Activated T-helper 9 cell treated with anti-CD3 and anti-CD28 coated beads, Interleukin-2, amount 50 U/mL, for 16 hours (primary cell): Measurements from ENCODE around the gene NOTCH1.

Experiments used
- DNase-seq: peaks from one replicate; pipeline ENCODE4 v3.0.0-alpha.2; 2020; ENCODE audit warnings: low read depth

NOTCH1 gene

GRCh38 chr9:136516191-136516654 is 29.6 kb downstream of the NOTCH1 start:
- no peak for DNase-seq

GRCh38 chr9:136515276-136515675 is 30.6 kb downstream of the NOTCH1 start:
- DNase-seq, result no peak

DNA sequence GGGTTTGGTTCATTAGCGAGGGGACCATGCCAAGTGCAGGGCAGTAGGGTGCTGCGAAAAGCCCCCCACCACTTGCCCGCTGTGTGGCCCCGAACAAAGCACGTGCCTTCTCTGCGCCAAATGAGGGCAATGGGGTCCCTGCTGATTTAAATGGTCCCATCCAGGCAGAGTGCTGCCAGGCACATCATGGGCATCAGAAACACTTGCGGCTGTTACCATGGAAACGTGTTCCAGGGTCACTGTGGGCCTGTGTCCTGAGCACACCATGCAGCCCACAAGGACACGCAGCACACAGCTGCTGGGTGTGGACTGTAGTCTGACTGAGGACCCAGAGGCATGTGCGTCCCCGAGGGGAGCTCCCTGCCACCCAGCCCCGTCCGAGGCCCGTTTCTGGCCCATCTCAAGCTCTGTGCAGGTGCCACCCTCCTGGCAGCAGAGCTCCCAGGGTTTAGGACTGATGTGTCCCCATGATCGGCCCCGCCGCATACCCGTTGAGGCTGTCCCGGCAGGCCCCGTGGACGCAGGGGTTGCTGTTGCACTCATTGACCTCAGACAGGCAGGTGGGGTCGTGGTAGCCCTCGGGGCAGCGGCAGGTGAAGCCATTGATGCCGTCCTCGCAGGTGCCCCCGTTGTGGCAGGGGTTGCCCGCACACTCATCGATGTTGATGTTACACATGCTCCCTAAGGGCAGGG is 31.7 kb downstream of the NOTCH1 start:
- DNase-seq, result no peak

DNA sequence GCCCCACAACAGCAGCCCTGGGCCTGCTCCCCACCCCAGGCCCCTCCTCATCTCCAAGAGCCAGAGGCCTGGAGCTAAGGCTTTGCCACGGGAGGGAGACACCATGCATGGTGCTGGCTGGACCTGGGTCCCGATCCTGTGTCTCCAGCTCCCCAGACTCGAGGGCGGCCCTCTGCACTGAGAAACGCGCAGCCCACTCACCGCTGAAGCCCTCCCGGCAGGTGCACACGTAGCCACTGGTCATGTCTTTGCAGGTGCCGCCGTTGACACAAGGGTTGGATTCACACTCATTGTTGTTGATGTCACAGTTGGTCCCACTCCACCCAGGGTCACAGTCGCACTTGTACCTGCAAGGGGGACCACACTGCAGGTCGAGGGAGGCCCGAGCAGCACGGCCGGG is 32.7 kb downstream of the NOTCH1 start:
- DNase-seq, result no peak

- no peak for DNase-seq
These were observed 33.2 kb downstream of the NOTCH1 start for GRCh38 chr9:136512651-136513071.

DNA sequence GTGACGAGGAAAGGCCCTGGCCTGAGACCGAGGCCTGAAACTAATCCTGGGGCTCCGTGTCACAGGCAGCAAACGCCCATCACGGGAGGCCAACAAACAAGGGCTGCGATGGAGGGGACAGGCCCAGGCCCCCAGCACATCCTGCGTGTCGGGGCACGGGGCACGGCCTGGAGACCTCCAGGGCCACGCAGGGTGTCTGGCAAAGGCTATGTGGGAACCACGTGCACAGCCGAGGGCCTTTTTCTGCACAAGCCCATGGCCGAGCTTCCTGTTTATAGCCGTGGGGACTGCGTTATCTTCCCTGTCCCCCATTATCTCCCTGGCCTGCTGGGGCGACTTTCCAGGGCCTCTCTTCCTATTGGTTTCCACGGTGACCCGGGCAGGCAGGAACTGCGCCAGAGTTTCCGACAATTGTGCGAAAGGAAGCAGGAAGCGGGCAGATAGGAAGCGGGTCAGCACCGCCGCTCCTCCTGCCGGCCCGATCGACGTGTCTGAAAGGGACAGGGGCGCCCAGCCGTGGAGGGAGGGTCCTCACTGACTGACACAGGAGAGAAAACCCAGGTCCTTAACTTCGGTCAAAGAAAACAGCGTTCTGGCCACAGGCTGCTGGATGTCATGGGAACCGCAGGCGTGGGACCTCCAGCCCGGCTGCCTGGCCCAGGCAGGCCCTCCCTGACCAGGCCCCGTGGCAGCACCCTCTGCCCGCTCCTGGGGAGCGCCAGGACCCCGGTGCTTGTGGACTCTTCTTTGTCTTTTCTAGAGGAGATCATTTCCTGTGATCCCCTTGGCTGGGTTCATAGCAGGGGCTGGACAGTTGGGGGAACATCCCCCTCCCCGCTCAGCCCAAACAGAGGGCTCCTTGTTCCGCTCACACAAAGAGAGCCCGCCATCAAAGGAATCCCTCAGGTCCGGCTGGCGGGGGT is 33.9 kb downstream of the NOTCH1 start:
- DNase-seq, result no peak

DNA sequence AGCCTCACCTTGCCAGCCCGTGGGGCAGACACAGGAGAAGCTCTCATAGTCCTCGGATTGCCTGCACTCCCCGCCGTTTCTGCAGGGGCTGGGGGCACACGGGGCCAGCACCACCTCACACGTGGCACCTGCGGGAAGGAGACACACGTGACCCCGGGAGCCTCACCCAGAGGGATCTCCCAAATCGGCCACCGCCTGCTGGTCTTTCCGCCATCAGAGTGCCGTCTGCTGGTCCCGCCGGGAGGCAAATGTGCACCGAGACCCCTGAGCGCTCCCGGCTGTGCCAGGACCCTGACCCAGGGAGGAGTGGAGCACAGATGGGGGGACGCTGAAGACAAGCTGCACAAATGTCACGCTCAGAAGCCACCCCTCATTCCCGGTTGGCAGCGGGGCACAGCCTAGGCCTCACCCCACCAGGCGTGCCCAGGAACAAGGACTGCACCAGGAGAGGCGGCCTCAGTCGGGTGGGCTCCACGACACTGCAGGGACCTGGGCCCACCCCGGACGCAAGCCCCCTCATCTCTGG is 34.6 kb downstream of the NOTCH1 start:
- DNase-seq, result no peak

DNA sequence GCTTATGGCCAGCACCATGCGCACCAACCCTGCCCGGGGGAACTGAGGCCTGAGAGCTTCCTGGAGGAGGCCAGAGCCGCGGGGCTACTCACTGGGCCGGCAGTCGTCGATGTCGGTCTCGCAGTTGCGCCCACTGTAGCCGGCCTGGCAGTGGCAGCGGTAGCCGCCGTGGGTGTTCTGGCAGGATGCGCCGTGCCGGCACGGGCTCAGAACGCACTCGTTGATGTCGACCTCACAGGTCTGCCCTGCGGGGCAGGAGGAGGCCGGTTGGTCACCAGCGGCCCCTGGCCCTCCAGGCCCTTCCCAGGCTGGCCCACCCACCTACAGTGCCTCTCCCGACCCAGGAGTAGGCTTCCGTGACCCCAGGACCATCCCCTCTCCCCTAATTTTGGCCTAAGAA is 35.3 kb downstream of the NOTCH1 start:
- no peak for DNase-seq

DNA sequence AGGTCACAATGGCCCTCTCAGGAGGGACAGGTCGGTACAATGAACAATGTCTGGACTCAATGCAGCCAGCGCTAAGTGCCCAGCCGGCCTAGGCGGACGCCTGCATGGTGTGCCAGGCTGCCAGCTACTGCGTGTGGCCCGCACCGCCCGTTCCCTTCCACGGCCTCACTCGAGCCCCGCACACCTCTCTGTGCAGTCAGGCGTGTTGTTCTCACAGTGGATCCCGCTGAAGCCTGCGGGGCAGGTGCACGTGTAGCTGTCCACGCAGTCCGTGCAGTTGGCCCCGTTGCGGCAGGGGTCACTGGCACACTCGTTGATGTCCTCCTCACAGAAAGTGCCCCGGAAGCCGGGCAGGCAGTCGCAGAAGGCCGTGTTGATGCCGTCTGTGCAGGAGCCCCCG is 36.3 kb downstream of the NOTCH1 start:
- no peak for DNase-seq

- no peak for DNase-seq
These were observed 36.9 kb downstream of the NOTCH1 start for GRCh38 chr9:136508729-136509500.

DNA sequence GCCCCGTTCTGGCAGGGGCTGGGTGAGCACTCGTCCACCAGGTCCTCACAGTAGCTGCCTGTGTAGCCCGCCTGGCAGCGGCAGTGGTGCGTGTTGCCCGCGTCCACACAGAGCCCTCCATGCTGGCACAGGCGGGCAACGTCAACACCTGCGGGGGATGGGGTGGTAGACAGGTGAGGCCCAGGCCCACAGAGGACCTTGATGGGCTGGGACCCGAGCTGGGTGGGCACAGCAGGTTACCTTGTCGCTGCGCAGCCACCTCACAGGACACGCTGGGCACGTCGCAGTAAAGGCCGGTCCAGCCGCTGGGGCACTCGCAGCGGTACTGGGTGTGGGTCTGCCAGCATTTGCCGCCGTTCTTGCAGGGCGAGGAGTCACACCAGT is 37.9 kb downstream of the NOTCH1 start:
- DNase-seq, result no peak

DNA sequence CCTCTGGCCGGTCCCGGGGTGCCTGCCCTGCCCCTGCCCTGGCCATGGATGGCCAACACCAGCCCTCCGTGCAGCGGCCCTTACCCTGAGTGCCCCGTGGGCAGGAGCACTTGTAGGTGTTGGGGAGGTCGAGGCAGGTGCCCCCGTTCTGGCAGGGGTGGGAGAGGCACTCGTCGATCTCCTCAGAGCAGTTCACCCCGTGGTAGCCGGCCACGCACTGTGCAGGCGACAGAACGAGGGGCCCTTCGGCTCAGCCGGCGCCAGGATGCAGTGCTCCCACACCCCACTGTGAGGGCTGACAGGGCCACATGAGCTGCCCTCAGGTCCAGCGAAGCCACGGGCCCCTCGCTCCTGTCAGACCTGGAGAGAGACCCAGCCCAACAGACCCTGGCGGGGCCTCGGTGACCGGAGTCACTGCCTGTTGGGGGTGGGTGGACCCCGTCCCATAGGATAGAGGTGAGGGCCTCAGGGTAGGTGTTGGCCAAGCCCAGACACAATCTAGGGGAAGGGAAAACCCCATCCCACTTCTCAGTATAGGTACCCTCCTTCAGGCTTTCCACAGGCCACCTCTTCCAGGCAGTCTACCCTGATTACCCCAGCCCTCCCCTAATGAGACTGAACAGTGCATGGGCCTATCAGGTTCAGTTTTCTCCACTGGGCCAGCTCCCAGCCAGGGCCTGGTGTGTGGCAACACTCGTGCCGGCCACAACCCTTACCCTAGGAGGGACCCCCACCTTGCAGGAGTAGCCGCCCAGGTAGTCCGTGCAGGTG is 38.4 kb downstream of the NOTCH1 start:
- no peak for DNase-seq

DNA sequence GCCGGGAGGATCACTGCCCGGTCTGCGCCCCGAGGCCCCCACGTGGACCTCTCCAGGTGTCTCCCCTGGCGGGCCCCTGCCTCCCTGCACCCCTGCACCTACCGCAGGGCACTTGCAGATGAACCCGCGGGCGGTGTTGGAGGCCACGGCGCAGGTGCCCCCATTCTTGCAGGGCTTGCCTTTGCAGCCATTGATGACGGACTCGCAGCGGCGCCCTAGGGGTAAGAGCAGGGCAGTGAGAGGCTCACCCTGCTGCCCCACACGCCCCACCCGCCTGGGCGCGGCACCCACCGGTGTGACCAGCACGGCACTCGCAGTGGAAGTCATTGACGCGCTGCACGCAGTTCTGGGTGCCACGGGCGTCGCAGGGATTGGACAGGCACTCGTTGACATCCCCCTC is 39.4 kb downstream of the NOTCH1 start:
- no peak for DNase-seq

DNA sequence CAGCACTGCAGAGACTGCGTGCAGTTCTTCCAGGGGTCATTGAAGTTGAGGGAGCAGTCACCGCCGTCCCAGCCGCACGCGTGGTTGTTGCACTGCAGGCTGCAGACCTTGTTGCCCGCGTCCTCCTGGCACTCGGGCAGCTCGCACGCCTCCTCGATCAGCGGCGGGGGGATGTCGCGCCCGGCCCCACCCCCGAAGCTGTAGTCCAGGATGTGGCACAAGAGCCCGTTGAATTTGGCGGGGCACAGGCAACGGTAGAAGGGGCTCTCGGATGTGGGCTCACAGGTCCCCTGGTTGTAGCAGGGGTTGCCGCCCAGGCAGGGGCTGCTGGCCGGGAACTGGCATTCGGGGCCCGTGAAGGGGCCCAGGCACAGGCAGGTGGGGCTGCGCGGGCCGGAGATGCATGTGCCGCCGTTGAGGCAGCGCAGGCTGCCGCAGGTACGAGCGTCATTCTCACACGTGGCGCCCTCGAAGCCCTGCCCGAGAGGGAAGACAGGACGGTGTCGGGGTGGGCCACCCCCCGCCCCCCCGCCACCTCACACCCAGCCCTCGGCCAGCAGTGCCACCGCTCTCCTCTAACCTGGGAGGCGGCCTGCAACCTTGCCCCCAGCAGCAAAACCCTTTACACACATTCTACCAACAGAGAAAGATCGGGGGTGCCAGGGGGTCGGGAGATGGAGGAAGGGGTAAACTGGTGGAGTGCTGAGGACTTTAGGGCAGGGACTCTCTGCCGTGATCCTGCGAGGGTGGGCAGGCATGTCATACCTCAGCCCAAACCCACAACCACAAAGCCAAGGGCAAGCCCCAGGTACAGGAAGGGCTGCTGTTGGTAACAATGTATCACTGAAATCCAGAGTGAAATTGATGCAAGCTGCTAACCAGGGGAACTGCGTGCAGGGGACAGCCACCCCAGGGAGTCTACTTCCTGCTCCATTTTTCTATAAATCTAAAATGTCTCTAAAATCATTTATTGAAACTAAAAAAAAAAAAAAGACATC is 40.1 kb downstream of the NOTCH1 start:
- no peak for DNase-seq

- no peak for DNase-seq
These were observed 41.1 kb downstream of the NOTCH1 start for GRCh38 chr9:136504512-136505348.

DNA sequence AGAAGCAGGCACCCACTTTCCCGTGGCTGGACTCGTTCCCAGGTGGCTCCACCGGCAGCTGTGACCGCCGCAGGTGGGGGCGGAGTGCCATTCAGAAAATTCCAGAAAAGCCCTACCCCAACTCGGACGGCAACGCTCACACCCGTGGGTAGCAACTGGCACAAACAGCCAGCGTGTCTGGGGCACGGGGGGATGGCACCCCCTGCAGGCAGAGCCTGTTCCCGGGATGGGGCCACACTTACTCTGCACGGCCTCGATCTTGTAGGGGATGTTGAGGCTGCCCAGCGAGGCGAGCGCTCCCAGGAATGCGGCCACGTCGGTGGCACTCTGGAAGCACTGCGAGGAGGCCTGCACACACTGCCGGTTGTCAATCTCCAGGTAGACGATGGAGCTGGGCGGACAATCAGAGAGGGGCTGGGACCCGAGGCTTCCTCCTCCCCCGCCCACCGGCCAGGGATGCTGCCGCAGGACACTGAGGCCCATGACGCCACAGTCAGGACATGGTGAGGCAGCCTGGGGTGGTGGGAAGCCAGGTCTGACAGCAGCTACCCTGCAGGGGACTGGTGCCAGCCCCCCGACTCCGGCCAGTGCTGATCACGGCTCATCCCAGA is 42.8 kb downstream of the NOTCH1 start:
- no peak for DNase-seq

DNA sequence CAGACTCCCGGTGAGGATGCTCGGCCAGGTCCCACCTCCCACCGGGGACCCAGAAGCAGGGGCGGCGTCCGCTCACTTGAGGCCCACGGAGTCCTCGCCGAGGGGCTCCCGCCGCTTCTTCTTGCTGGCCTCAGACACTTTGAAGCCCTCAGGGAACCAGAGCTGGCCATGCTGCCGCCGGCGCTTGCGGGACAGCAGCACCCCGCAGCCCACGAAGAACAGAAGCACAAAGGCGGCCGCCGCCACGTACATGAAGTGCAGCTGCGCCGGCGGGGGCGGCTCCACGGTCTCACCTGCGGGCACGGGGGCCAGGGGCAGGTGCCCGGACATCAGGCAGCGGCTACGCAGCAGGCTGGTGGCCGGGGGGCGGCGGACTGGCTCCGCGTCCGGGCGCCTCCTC is 43.7 kb downstream of the NOTCH1 start:
- no peak for DNase-seq

GRCh38 chr9:136501686-136502085 is 44.2 kb downstream of the NOTCH1 start:
- no peak for DNase-seq
